ENCODE measurements around the gene TRAF2. TPM values are rescaled to one million over a fixed set of nuclear protein-coding genes. Genes with fewer than 3 reads are reported as not detected.
A peak's percentile ranks its signal among the peaks of the same experiment; 100 is the strongest.

Gene TRAF2
- total RNA-seq, 4 donors from 2014 or later, result 5.0 to 10.8 (median 10.6) TPM

- no peaks in the 10 kb centered on the region for H3K9me3 ChIP-seq
- TF ChIP-seq EP300 (IDR thresholded peaks at IDR 0.05) (no peak), POLR2A (IDR thresholded peaks at IDR 0.05) (no peak)
- TF ChIP-seq, protein P1, sequence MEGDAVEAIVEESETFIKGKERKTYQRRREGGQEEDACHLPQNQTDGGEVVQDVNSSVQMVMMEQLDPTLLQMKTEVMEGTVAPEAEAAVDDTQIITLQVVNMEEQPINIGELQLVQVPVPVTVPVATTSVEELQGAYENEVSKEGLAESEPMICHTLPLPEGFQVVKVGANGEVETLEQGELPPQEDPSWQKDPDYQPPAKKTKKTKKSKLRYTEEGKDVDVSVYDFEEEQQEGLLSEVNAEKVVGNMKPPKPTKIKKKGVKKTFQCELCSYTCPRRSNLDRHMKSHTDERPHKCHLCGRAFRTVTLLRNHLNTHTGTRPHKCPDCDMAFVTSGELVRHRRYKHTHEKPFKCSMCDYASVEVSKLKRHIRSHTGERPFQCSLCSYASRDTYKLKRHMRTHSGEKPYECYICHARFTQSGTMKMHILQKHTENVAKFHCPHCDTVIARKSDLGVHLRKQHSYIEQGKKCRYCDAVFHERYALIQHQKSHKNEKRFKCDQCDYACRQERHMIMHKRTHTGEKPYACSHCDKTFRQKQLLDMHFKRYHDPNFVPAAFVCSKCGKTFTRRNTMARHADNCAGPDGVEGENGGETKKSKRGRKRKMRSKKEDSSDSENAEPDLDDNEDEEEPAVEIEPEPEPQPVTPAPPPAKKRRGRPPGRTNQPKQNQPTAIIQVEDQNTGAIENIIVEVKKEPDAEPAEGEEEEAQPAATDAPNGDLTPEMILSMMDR (IDR thresholded peaks at IDR 0.05), result no peak
- peaks cover 0 to 67% (median 34%) of the 10 kb centered on the region in 4 donors for H3K4me1 ChIP-seq
- H3K27ac ChIP-seq, result peak overlapping the region; percentile 78 to 91 (median 86)
- H3K36me3 ChIP-seq, result peaks cover 4 to 45% (median 29%) of the 10 kb centered on the region in 3 donors
- H3K4me3 ChIP-seq, result peak overlapping the region; percentile 66 to 97 (median 92)
- H3K27me3 ChIP-seq, result no peaks in the 10 kb centered on the region
- DNase-seq (ENCODE audit: low spot score in 2 of 2), result peak in 1 of 2 donors; percentile 14
- 33 to 37% methylated on average over 26 to 37 of the region's 61 CpGs for WGBS, 2 donors
Observed at GRCh38 chr9:136943291-136944211, 57.2 kb downstream of the TRAF2 start.

- Histone ChIP-seq H3K27ac (peak overlapping the region; percentile 78 to 91 (median 86)), H3K4me1 (peaks cover 0 to 73% (median 37%) of the 10 kb centered on the region in 4 donors), H3K27me3 (no peaks in the 10 kb centered on the region), H3K36me3 (peaks cover 4 to 43% (median 29%) of the 10 kb centered on the region in 3 donors), H3K4me3 (peak overlapping the region; percentile 66 to 97 (median 92)), H3K9me3 (no peaks in the 10 kb centered on the region)
- peak in 1 of 2 donors; percentile 14 for DNase-seq (ENCODE audit: low spot score in 2 of 2)
- TF ChIP-seq EP300 (IDR thresholded peaks at IDR 0.05), result no peak
- no peak for TF ChIP-seq POLR2A (IDR thresholded peaks at IDR 0.05)
- TF ChIP-seq, protein P1 (IDR thresholded peaks at IDR 0.05), result no peak
- 0% methylated on average over 6 of the region's 45 CpGs; no CpG with 5 or more reads in 1 of the 2 donors for WGBS, 2 donors
Observed at GRCh38 chr9:136944212-136944518, 57.8 kb downstream of the TRAF2 start.

DNA sequence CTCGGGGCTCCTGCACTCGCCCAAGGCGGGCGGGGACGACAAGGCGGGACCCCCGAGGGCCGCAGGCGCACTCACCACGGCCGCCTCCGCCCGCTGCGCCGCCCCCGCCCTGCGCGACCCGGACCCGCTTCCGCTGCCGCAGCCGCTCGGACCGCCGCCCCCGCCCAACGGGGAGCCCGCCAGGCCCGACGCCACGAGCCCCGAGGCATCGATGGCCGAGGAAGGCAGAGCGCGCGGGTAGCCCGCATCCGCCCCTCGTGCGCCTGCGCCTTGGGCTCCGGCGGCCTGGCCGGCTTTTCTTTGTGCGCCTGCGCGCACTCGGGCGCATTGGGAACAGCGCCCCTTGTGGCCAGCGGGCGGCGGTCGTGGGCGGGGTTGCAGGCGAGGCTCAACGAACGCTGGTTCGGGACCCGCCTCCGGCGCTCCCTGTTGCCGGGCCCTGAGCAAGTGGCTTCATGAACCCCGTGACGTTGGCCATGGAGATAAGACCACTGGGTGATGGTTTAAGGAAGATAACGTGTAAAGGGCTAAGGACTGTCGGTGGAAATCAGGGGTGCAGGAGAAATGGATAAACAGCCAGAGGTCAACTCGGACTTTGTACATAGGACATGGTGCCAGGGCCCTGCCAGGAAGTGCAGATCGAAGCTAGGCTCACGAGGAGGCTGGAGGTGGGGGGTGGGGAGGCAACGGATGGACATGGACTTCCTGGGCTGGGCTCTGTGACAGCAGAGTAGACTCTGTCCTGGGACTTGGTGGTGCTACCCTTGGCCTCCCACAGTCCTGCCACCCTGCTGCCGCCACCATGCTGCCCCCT is 58.4 kb downstream of the TRAF2 start, which contains the start of the genes C8G and FBXW5:
Gene C8G, plus strand, starts transcription at position 725 of the 814 bp plus-strand sequence. Its CDS starts 78 bp downstream, at position 803.
Gene FBXW5, minus strand, starts transcription at position 220 of the 814 bp plus-strand sequence. CDS start 655 bp downstream, outside the sequence.
- no peaks in the 10 kb centered on the region for H3K27me3 ChIP-seq
- H3K36me3 ChIP-seq, result peaks cover 4 to 37% (median 29%) of the 10 kb centered on the region in 3 donors
- peak within 1 kb of the TSS; percentile 66 to 97 (median 92) for H3K4me3 ChIP-seq
- no peaks in the 10 kb centered on the region for H3K9me3 ChIP-seq
- WGBS, 2 donors, result 8 to 11% methylated on average over 32 to 45 of the region's 74 CpGs
- peaks cover 0 to 78% (median 41%) of the 10 kb centered on the region in 4 donors for H3K4me1 ChIP-seq
- H3K27ac ChIP-seq, result peak within 1 kb of the TSS; percentile 78 to 91 (median 86)
- TF ChIP-seq, protein P1 (IDR thresholded peaks at IDR 0.05), result peak; percentile 99 to 100 (median 99)
- peak; percentile 69 to 71 for TF ChIP-seq EP300 (IDR thresholded peaks at IDR 0.05)
- TF ChIP-seq POLR2A (IDR thresholded peaks at IDR 0.05), result peak in 1 of 2 donors; percentile 76
- peak; percentile 76 to 83 for DNase-seq (ENCODE audit: low spot score in 2 of 2)

DNA sequence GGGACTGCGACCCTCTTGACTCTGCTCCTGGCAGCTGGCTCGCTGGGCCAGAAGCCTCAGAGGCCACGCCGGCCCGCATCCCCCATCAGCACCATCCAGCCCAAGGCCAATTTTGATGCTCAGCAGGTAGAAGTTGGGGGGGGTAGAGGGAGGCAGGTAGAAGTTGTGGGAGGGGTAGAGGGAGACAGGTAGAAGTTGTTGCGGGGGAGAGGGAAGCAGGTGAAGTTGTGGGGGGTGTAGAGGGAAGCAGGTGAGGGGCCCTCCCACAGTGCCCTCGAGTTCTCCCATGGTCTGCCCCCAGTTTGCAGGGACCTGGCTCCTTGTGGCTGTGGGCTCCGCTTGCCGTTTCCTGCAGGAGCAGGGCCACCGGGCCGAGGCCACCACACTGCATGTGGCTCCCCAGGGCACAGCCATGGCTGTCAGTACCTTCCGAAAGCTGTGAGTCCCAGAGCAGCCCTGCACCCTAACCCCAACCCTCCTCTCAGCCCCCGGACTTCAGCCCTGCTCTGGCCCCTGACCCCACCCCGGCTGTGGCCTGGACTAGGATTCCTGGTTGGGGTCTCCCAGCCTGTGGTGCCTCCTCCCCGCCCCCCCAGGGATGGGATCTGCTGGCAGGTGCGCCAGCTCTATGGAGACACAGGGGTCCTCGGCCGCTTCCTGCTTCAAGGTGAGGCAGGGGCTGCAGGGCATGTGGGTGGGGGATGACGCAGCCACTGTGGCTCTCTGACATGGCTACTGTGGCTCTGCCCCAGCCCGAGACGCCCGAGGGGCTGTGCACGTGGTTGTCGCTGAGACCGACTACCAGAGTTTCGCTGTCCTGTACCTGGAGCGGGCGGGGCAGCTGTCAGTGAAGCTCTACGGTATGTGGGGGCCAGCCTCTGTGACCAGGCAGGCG is 59.3 kb downstream of the TRAF2 start:
- no peak for TF ChIP-seq EP300 (IDR thresholded peaks at IDR 0.05)
- TF ChIP-seq, protein P1 (IDR thresholded peaks at IDR 0.05), result no peak
- Histone ChIP-seq H3K27me3 (no peaks in the 10 kb centered on the region), H3K36me3 (peaks cover 4 to 29% (median 24%) of the 10 kb centered on the region in 3 donors), H3K27ac (peak overlapping the region in 3 of 4 donors; percentile 69 to 88 (median 88)), H3K9me3 (no peaks in the 10 kb centered on the region), H3K4me3 (no peak overlapping the region), H3K4me1 (peaks cover 0 to 83% (median 43%) of the 10 kb centered on the region in 4 donors)
- WGBS, 2 donors, result 84 to 92% methylated on average over 19 to 25 of the region's 30 CpGs
- no peak for DNase-seq (ENCODE audit: low spot score in 2 of 2)

All from tibial nerve (tissue), 4 donors.